Measurements from ENCODE around the gene CEPT1.

- no peak for TF ChIP-seq POLR2A (IDR thresholded peaks at IDR 0.05)
- TF ChIP-seq, protein P1, sequence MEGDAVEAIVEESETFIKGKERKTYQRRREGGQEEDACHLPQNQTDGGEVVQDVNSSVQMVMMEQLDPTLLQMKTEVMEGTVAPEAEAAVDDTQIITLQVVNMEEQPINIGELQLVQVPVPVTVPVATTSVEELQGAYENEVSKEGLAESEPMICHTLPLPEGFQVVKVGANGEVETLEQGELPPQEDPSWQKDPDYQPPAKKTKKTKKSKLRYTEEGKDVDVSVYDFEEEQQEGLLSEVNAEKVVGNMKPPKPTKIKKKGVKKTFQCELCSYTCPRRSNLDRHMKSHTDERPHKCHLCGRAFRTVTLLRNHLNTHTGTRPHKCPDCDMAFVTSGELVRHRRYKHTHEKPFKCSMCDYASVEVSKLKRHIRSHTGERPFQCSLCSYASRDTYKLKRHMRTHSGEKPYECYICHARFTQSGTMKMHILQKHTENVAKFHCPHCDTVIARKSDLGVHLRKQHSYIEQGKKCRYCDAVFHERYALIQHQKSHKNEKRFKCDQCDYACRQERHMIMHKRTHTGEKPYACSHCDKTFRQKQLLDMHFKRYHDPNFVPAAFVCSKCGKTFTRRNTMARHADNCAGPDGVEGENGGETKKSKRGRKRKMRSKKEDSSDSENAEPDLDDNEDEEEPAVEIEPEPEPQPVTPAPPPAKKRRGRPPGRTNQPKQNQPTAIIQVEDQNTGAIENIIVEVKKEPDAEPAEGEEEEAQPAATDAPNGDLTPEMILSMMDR (IDR thresholded peaks at IDR 0.05): no peak
Measured at GRCh38 chr1:111142356-111142975, 2.4 kb downstream of the CEPT1 start.

All from thyroid gland (tissue), 4 donors.